ENCODE results near the gene FAM240A.

GRCh38 chr3:46646700-46647099 is 34.4 kb downstream of the FAM240A start:
- TF ChIP-seq CTCF (IDR thresholded peaks at IDR 0.05 in 4 of 5, conservative IDR thresholded peaks at IDR 0.05 in 1 of 5) (no peak), POLR2A (IDR thresholded peaks at IDR 0.05) (no peak)

Data from gastrocnemius medialis (tissue), 4 donors.